ENCODE results near the gene ZNF678. TPM values are rescaled to one million over a fixed set of nuclear protein-coding genes. Genes with fewer than 3 reads are reported as not detected.

Gene ZNF678
- total and polyA plus RNA-seq, 2 of the 8 experiments (the other 6 are each of a cell fraction or from before 2014, with no cell fraction given), result 6.9 to 28.3 TPM

GRCh38 chr1:227685807-227686206, 122.5 kb downstream of the ZNF678 start:
- Histone ChIP-seq H2BK15ac (ENCODE audit: low read length) (no peak overlapping the region), H3K27ac (ENCODE audit: low read depth, low read length) (no peak overlapping the region), H3K18ac (ENCODE audit: extremely low read depth, low read length) (no peak overlapping the region), H3K14ac (ENCODE audit: insufficient read length) (no peak overlapping the region), H3K79me1 (ENCODE audit: low read depth, low read length) (no peaks in the 10 kb centered on the region), H2BK20ac (ENCODE audit: low read length) (no peak overlapping the region), H2AK5ac (ENCODE audit: low read depth, low read length) (no peak overlapping the region), H3K4me3 (ENCODE audit: extremely low read depth in 1 of 4, insufficient read depth in 2 of 4, low read depth in 3 of 4, low read length in 4 of 4) (no peak overlapping the region), H4K5ac (ENCODE audit: insufficient read length, low read depth, low read length) (no peak overlapping the region), H2BK5ac (ENCODE audit: low read depth, low read length) (no peak overlapping the region), H2BK120ac (replicated peaks; ENCODE audit: low read depth, low read length) (no peak overlapping the region), H3K4me1 (replicated peaks in 1 of 4; ENCODE audit: control insufficient read depth in 3 of 4, insufficient read depth in 4 of 4, low read length in 3 of 4) (no peaks in the 10 kb centered on the region), H4K20me1 (replicated peaks in 1 of 2; ENCODE audit: control insufficient read depth in 1 of 2, insufficient read depth in 2 of 2, low read length in 2 of 2) (no peaks in the 10 kb centered on the region), H3K23me2 (ENCODE audit: low read depth, low read length) (no peaks in the 10 kb centered on the region), H2AFZ (ENCODE audit: low read length) (no peak overlapping the region), H3K9me3 (ENCODE audit: insufficient read depth in 2 of 2, low read depth in 1 of 2, low read length in 1 of 2) (peaks cover 20 to 21% of the 10 kb centered on the region in 2 experiments), H3K36me3 (ENCODE audit: control insufficient read depth in 2 of 4, insufficient read depth in 4 of 4, low read length in 3 of 4) (no peaks in the 10 kb centered on the region), H3K4me2 (ENCODE audit: insufficient read depth in 1 of 2, low read depth in 2 of 2, low read length in 2 of 2) (no peak overlapping the region), H2BK12ac (ENCODE audit: low read depth, low read length) (no peak overlapping the region), H3K4ac (replicated peaks; ENCODE audit: insufficient read length, low read depth, low read length) (no peak overlapping the region), H3K9ac (replicated peaks in 1 of 4; ENCODE audit: extremely low read depth in 1 of 4, low read depth in 3 of 4, low read length in 3 of 4) (no peak overlapping the region), H3K56ac (replicated peaks; ENCODE audit: insufficient read length, low read depth, low read length) (no peak overlapping the region), H4K8ac (ENCODE audit: extremely low read depth, insufficient read depth, low read length) (no peak overlapping the region), H3K79me2 (ENCODE audit: control insufficient read depth in 1 of 2, insufficient read depth in 2 of 2, low read length in 2 of 2) (no peaks in the 10 kb centered on the region), H3K27me3 (replicated peaks in 1 of 4; ENCODE audit: control insufficient read depth in 3 of 4, extremely low read depth in 1 of 4, insufficient read depth in 3 of 4, low read length in 3 of 4) (no peaks in the 10 kb centered on the region; a peak in 1 of 7 replicates), H4K91ac (replicated peaks; ENCODE audit: insufficient read length, low read length) (no peak overlapping the region), H3K23ac (ENCODE audit: insufficient read length) (no peak overlapping the region)
- FAIRE-seq (no peak), DNase-seq (ENCODE audit: low read depth in 1 of 2, low spot score in 2 of 2) (no peak)
- WGBS, 2 experiments (ENCODE audit: extremely low coverage in 1 of 2, insufficient coverage in 1 of 2, insufficient read length in 1 of 2, insufficient replicate concordance in 2 of 2, low coverage in 1 of 2, low lambda C conversion rate in 2 of 2, missing lambda C conversion rate in 1 of 2), result 87% methylated on average over 7 of the region's 8 CpGs; no CpG with 5 or more reads in 1 of the 2 experiments
- ChIA-PET POLR2A (ENCODE audit: partially characterized antibody) (no interaction called here), CTCF (ENCODE audit: partially characterized antibody) (no interaction called here)
- TF ChIP-seq BCL11A (IDR thresholded peaks at IDR 0.05; ENCODE audit: low read depth in 2 of 2, low read length in 2 of 2) (no peak), MAX (IDR thresholded peaks at IDR 0.05) (no peak), CHD1 (IDR thresholded peaks at IDR 0.05; ENCODE audit: low read depth, low read length) (no peak), JUN (IDR thresholded peaks at IDR 0.05; ENCODE audit: low read depth, low read length) (no peak)

All from H1 (cell line).